B cell (primary cell): ENCODE data around the gene ROPN1. TPM values are rescaled to one million over a fixed set of nuclear protein-coding genes. Genes with fewer than 3 reads are reported as not detected.
A peak's percentile ranks its signal among the peaks of the same experiment; 100 is the strongest.
"Not testable (repeated sequence)": the region's sequence is repeated elsewhere in the genome, so short reads cannot be mapped to it uniquely, and the experiment has no call there.

Source experiments
- ATAC-seq: fragments of 200-7000 bp; cut with Tn5 transposase; one replicate; pipeline ENCODE4 v1.10.0; 2021; ENCODE audit warnings: low read depth, mild to moderate bottlenecking, moderate number of reproducible peaks, moderate library complexity
- CTCF ChIA-PET: fragments of 350-600 bp; sonication (Branson Sonifier 250); formaldehyde crosslinking; loops from one replicate; lab custom pipeline; 2021; ENCODE audit warnings: antibody characterized with exemption, inconsistent platforms; lab: Charles Lee
- POLR2A ChIA-PET: fragments of 350-600 bp; sonication (Branson Sonifier 250); formaldehyde crosslinking; loops from one replicate; lab custom pipeline; 2021; ENCODE audit warnings: antibody characterized with exemption; lab: Charles Lee
- DNase-seq: peaks from one replicate; pipeline ENCODE4 v3.0.0; 2013
- H2AFZ ChIP-seq: 2 replicates; pipeline ENCODE4 v1.6.1; 2012; ENCODE audit warnings: mild to moderate bottlenecking, low read depth, low read length; ENCODE audit not compliant: insufficient read depth, poor library complexity, severe bottlenecking
- H3K27ac ChIP-seq, 2 donors: 1 replicate in 1 of 2; 2 replicates in 1 of 2; pipeline ENCODE4 v1.5.1; 2012 to 2013; ENCODE audit warnings: low read length in 2 of 2, mild to moderate bottlenecking in 2 of 2, moderate library complexity in 1 of 2
- H3K27me3 ChIP-seq, 4 experiments: fragments of 200-600 bp in 1 of 4; sonication (generic) in 1 of 4; replicated peaks in 1 of 4; 1 replicate in 2 of 4; 2 replicates in 2 of 4; pipeline versions ENCODE4 v1.6.1 to v1.7.0; 2013 to 2016; ENCODE audit warnings: low read length in 3 of 4, mild to moderate bottlenecking in 2 of 4, mixed read lengths in 1 of 4, moderate library complexity in 1 of 4; ENCODE audit not compliant: insufficient read depth in 4 of 4, control insufficient read depth in 3 of 4; ENCODE audit errors: control extremely low read depth in 1 of 4
- H3K36me3 ChIP-seq, 2 experiments: replicated peaks in 1 of 2; 1 replicate in 1 of 2; 2 replicates in 1 of 2; pipeline versions ENCODE4 v1.6.1 to v1.7.1; 2013; ENCODE audit warnings: low read length in 1 of 2; ENCODE audit not compliant: insufficient read depth in 2 of 2, control insufficient read depth in 1 of 2; ENCODE audit errors: control extremely low read depth in 1 of 2, extremely low read depth in 1 of 2
- H3K4me1 ChIP-seq, 2 donors: fragments of 200-600 bp in 1 of 2; sonication (generic) in 1 of 2; 1 replicate in 1 of 2; 2 replicates in 1 of 2; pipeline versions ENCODE4 v1.5.1 to v1.6.1; 2013 to 2017; ENCODE audit warnings: low read length in 2 of 2; ENCODE audit not compliant: control insufficient read depth in 2 of 2, insufficient read depth in 2 of 2
- H3K4me2 ChIP-seq: replicated peaks from 2 replicates; pipeline ENCODE3; 2012; ENCODE audit warnings: mild to moderate bottlenecking, low read depth, low read length; ENCODE audit not compliant: poor library complexity, severe bottlenecking
- H3K4me3 ChIP-seq, 5 experiments: fragments of 200-600 bp in 1 of 5; sonication (generic) in 1 of 5; 1 replicate in 3 of 5; 2 replicates in 2 of 5; pipeline versions ENCODE4 v1.5.1 to v1.7.0; 2011 to 2016; ENCODE audit warnings: low read length in 4 of 5, mild to moderate bottlenecking in 4 of 5, low read depth in 2 of 5, control low read depth in 1 of 5, moderate library complexity in 1 of 5; ENCODE audit not compliant: insufficient read depth in 1 of 5; ENCODE audit errors: control extremely low read depth in 1 of 5, extremely low read depth in 1 of 5
- H3K79me2 ChIP-seq: fragments of 200-600 bp; sonication (generic); one replicate; pipeline ENCODE4 v1.6.0; 2016; ENCODE audit warnings: low read length; ENCODE audit not compliant: control insufficient read depth, insufficient read depth
- H3K9ac ChIP-seq: fragments of 200-600 bp; sonication (generic); 2 replicates; pipeline ENCODE4 v1.6.1; 2017; ENCODE audit warnings: mild to moderate bottlenecking, low read length, moderate library complexity
- H3K9me3 ChIP-seq, 3 donors: one replicate each; pipeline versions ENCODE4 v1.6.1 to v1.7.1; 2013; ENCODE audit warnings: low read length in 2 of 3; ENCODE audit not compliant: control insufficient read depth in 2 of 3, insufficient read depth in 1 of 3; ENCODE audit errors: control extremely low read depth in 1 of 3
- H4K20me1 ChIP-seq: 2 replicates; pipeline ENCODE4 v1.6.0; 2012; ENCODE audit warnings: mild to moderate bottlenecking, low read length; ENCODE audit not compliant: insufficient read depth, control insufficient read depth, poor library complexity, severe bottlenecking
- H3K27ac Mint-ChIP-seq: one replicate; pipeline ENCODE4 v1.8.0; 2021; ENCODE audit warnings: mixed read lengths
- H3K27me3 Mint-ChIP-seq: one replicate; pipeline ENCODE4 v1.8.0; 2021; ENCODE audit warnings: mixed read lengths
- H3K4me1 Mint-ChIP-seq: one replicate; pipeline ENCODE4 v1.8.0; 2021; ENCODE audit warnings: mixed read lengths
- H3K4me3 Mint-ChIP-seq: one replicate; pipeline ENCODE4 v1.8.0; 2021; ENCODE audit warnings: mixed read lengths
- H3K9me3 Mint-ChIP-seq: one replicate; pipeline ENCODE4 v1.8.0; 2022; ENCODE audit warnings: mixed read lengths; ENCODE audit not compliant: insufficient read depth
- EZH2 ChIP-seq: IDR thresholded peaks from 2 replicates; pipeline ENCODE4 v1.6.1; 2012; ENCODE audit warnings: borderline replicate concordance, low read depth, mild to moderate bottlenecking, moderate library complexity, low read length; ENCODE audit not compliant: insufficient read depth, poor library complexity, severe bottlenecking
- WGBS: methylation state at CpG from one replicate; pipeline ENCODE4 v1.1.5; 2013; ENCODE audit warnings: missing lambda C conversion rate; ENCODE audit not compliant: insufficient coverage; 5-methylcytosine and 5-hydroxymethylcytosine counted together
- intact Hi-C: fragments of 100-400 bp; cut with micrococcal nuclease; formaldehyde crosslinking; loops from one replicate; pipeline ENCODE4 v1.10.0; 2022
- polyA plus RNA-seq: library from polyadenylated mRNA; depleted of rRNA; stranded (reverse); fragments of >200 nt; gene quantifications from 2 replicates; pipeline ENCODE4 v1.2.3, GENCODE V29; 2012
- total RNA-seq, 2 donors: library from RNA; stranded (reverse); fragments of 120-200 nt in 1 of 2; gene quantifications; 1 replicate in 1 of 2; 2 replicates in 1 of 2; pipeline versions ENCODE4 v1.2.3 to v1.2.4, GENCODE V29; 2013 to 2022
- TF ChIP-seq, protein P1 (sequence below): fragments of 200-600 bp; IDR thresholded peaks from one replicate; pipeline ENCODE4 v1.8.0; 2022; ENCODE audit warnings: antibody characterized with exemption, mild to moderate bottlenecking

Gene ROPN1
- total and polyA plus RNA-seq, 2 donors (not counting 1 experiment from before 2014, with no cell fraction given) = not detected

DNA sequence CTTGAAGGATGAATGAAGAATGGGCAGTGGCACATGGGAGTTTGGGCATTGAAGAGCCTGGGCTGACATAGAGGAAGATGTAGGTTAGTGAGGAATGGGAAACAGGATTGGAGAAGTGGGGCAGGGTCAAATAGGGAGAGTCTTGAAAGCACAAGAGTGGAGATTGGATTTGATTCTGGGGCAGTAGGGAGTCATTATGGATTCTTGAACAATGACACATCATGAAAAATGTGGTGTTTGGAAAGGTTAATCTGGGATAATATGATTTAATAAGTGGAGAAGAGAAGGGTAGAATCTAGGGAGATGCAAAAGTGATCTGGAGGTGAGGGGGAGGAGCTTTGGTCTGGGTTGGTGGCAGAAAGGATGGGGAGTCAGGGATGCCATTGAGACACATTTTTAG, 45.4 kb upstream of the ROPN1 start:
- CTCF ChIA-PET = no interaction called here
- Mint-ChIP-seq H3K4me3 (no peak overlapping the region), H3K27me3 (peaks cover 24% of the 10 kb centered on the region), H3K4me1 (peaks cover 14% of the 10 kb centered on the region), H3K27ac (no peak overlapping the region), H3K9me3 (peaks cover 4% of the 10 kb centered on the region)
- H3K27ac ChIP-seq = no peak overlapping the region
- no peaks in the 10 kb centered on the region for H3K79me2 ChIP-seq
- peaks cover 0 to 3% (median 3%) of the 10 kb centered on the region in 3 donors for H3K9me3 ChIP-seq
- H3K4me3 ChIP-seq = no peak overlapping the region
- no peak overlapping the region for H3K9ac ChIP-seq
- H4K20me1 ChIP-seq = no peaks in the 10 kb centered on the region
- TF ChIP-seq, protein P1, sequence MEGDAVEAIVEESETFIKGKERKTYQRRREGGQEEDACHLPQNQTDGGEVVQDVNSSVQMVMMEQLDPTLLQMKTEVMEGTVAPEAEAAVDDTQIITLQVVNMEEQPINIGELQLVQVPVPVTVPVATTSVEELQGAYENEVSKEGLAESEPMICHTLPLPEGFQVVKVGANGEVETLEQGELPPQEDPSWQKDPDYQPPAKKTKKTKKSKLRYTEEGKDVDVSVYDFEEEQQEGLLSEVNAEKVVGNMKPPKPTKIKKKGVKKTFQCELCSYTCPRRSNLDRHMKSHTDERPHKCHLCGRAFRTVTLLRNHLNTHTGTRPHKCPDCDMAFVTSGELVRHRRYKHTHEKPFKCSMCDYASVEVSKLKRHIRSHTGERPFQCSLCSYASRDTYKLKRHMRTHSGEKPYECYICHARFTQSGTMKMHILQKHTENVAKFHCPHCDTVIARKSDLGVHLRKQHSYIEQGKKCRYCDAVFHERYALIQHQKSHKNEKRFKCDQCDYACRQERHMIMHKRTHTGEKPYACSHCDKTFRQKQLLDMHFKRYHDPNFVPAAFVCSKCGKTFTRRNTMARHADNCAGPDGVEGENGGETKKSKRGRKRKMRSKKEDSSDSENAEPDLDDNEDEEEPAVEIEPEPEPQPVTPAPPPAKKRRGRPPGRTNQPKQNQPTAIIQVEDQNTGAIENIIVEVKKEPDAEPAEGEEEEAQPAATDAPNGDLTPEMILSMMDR = no peak
- TF ChIP-seq EZH2 = no peak
- POLR2A ChIA-PET = no interaction called here
- no peak overlapping the region for H2AFZ ChIP-seq
- H3K4me1 ChIP-seq = peaks cover 8 to 11% of the 10 kb centered on the region in 2 donors
- intact Hi-C loops = no loop called here
- no peaks in the 10 kb centered on the region for H3K36me3 ChIP-seq
- no peak for DNase-seq
- H3K4me2 ChIP-seq = no peak overlapping the region
- H3K27me3 ChIP-seq = peaks cover 0 to 58% (median 31%) of the 10 kb centered on the region in 4 experiments
- ATAC-seq = no peak

DNA sequence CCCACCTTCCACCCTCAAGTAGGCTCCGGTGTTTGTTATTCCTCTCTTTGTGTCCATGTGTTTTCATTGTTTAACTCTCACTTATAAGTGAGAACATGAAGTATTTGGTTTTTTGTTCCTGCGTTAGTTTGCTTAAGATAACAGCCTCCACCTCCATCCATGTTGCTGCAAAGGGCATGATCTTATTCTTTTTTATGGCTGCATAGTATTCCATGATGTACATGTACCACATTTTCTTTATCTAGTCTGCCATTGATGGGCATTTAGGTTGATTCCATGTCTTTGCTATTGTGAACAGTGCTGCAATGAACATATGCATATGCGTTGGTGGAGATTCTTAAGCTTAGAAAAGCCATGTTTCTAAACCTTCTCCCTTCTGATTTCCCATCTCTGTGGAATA, 44.3 kb upstream of the ROPN1 start:
- H3K9ac ChIP-seq, ATAC-seq, H3K27ac ChIP-seq, DNase-seq, H3K79me2 ChIP-seq, H3K27ac Mint-ChIP-seq, H3K9me3 Mint-ChIP-seq, intact Hi-C loops, POLR2A ChIA-PET, H4K20me1 ChIP-seq, CTCF ChIA-PET, H3K4me2 ChIP-seq, H2AFZ ChIP-seq, H3K36me3 ChIP-seq, H3K4me3 ChIP-seq, H3K9me3 ChIP-seq: not testable (repeated sequence)
- Mint-ChIP-seq H3K27me3 (peaks cover 34% of the 10 kb centered on the region), H3K4me3 (peak overlapping the region; percentile 4), H3K4me1 (peaks cover 15% of the 10 kb centered on the region)
- peaks cover 8 to 13% of the 10 kb centered on the region in 2 donors for H3K4me1 ChIP-seq
- no CpG with 5 or more reads among the region's 3 CpGs for WGBS
- H3K27me3 ChIP-seq = peaks cover 0 to 63% (median 40%) of the 10 kb centered on the region in 4 experiments
